NOMO-1 treated with DMSO at 0.1 percent for 48 hours (cell line): ENCODE results near the gene ZNF563.

ENCODE experiments used
- DNase-seq: peaks from one replicate; lab custom pipeline; 2025; ENCODE audit not compliant: unreplicated experiment; lab: John Stamatoyannopoulos, UW

Gene ZNF563

DNA sequence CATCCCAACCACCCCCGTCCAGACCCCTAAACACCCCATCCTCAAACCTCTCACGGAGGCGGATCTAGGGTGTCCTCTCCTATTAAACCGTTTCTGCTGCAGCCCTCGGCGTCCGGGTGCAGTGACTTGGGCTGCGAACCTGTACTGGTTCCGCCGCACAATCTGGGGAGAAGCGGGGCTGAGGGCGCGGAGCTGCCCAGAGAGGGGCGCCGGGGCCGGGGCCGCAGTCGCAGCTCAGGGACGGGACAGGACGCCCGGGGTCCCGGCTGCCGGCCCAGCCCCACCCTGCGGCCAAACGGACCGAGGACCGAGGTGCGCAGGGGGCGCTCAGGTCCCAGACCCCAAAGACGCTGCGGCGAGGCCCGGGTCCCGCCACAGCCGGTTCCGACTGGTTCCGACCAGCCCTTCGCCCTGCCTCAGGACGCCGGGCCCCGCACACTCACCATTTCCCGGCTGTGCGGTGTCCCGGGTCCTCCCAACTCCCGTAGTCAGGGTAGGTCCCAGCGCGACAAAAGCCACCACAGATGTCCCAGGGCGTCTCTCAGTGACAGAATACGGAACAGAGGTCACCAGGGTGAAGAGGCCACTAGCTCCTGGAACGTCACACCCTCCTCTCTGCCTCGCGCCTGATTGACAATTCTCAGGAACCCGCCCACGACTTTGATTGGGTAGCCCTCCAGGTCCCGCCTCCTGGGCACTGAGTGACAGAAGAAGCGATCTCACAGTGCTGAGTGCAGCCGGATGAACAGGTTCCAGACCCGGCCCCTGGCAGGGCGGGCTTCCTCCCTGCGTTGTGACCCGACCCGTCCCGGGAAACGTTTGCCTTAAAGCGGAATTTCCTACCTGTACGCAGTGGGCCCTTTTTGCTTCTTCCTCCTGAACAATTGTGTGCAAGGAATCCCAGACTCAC lies 38.9 kb downstream of the ZNF563 start, which contains the start of gene ZNF44:
Gene ZNF44 (minus strand): TSS at position 635 of the 910 bp plus-strand sequence. CDS start 189 bp downstream, at position 446.
- DNase-seq = peak; percentile 91

DNA sequence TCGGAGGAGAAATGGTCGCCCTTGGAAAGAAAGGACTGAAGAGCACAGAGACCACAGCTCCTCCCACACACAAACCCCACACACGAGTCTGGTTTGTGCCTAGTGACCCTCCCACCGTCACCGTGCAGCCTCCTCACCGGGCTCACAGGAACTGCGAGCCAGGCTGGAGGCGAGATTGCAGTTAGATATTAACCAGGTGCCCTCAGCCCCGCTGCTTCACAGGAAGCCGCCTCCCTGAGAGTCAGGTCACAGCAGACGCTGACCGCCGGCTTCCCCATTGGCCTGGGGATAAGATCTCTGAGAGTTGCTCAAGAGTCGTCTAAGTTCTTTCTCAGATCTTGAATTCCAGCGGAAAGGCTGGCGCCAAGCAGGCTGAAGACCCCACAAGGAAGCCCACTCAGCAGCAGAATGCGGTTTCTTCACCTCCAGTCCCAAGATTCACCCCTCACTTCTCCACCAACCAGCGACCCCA lies 39.6 kb downstream of the ZNF563 start:
- peak; percentile 33 for DNase-seq

DNA sequence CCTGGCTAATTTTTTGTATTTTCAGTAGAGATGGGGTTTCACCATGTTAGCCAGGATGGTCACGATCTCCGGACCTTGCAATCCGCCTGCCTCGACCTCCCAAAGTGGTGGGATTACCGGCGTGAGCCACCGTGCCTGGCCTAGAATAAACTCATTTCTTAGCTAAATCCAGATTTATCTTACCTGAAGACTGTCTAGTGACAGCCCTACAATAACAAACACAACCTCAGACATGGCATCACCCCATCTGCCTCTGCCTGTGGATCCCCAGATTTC lies 43.7 kb downstream of the ZNF563 start:
- DNase-seq = no peak

GRCh38 chr19:12287958-12288500 lies 45.4 kb downstream of the ZNF563 start:
- no peak for DNase-seq

- no peak for DNase-seq
Measured at GRCh38 chr19:12284631-12285030, 48.8 kb downstream of the ZNF563 start.

GRCh38 chr19:12284226-12284625 lies 49.2 kb downstream of the ZNF563 start:
- no peak for DNase-seq

DNA sequence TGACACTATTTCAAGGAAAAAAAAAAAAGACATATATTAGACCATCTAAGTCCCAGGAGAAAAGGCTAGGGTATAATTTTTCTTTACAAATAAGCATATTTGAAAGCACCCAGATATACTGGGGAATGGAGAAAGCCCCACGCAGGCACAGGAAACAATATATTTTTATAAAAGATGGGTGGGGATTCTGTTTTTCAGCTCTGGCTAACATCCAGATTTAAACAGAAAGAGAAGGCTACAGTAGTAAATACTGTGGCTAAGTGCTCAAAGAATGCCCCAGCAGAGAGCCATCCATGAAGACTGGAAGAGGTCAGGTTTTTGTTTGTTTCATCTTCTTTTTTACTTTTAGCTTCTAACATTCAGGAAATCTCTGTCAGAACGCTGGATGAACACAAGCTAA lies 54.7 kb downstream of the ZNF563 start:
- no peak for DNase-seq

DNA sequence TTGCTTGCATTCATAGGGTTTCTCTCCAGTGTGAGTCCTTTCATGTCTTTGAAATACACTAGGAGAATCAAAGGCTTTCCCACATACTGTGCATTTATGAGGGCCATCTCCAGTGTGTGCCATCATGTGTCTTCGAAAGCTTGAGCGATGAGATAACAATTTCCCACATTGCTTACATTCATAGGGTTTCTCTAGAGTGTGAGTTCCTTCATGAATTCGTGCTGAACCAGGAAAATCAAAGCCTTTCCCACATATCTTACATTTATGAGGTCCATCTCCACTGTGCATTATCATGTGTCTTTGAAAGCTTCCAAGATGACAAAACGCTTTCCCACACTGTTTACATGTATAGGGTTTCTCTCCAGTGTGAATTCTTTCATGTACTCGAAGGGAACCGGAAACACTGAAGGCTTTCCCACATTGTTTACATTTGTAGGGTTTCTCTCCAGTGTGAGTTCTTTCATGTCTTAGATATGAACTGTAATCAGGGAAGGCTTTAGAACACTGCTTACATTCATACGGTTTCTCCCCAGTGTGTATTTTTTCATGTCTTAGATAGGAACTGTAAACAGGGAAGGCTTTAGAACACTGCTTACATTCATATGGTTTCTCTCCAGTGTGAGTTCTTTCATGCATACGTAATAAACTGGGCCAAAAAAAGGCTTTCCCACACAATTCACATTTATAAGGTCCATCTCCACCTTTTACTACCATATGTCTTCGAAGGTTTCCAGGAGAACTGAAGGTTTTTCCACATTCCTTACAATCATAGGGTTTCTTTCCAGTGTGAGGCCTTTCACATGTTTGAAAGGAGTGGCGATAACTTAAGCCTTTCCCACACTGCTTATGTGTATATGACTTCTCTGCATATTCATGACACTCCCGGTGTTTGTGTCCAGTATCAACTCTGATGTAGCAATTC lies 60.2 kb downstream of the ZNF563 start:
- no peak for DNase-seq

DNA sequence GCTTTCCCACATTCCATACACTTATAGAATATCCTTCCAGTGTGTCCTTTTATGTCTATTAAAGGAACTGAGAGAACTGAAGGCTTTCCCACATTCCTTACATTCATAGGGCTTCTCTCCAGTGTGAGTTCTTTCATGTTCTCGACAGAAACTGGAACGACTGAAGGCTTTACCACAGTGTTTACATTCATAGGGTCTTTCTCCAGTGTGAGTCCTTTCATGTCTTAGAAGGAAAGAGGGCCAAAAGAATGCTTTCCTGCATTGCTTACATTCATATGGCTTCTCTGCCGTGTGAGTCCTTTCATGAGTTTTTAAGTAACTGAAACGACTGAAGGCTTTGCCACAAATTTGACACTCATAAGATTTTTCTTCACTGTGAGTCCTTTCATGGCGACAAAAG lies 61.0 kb downstream of the ZNF563 start:
- no peak for DNase-seq

GRCh38 chr19:12270854-12271253 lies 62.6 kb downstream of the ZNF563 start:
- no peak for DNase-seq
